ENCODE results near the gene RNF114. TPM values are rescaled to one million over a fixed set of nuclear protein-coding genes. Genes with fewer than 3 reads are reported as not detected.
"Not testable (repeated sequence)": the region's sequence is repeated elsewhere in the genome, so short reads cannot be mapped to it uniquely, and the experiment has no call there.

Gene RNF114
- total RNA-seq, 4 donors from 2014 or later: 73.2 to 102 (median 79.7) TPM

GRCh38 chr20:49948809-49949507 lies 12.8 kb downstream of the RNF114 start:
- no peaks in the 10 kb centered on the region for H3K9me3 ChIP-seq
- no peak overlapping the region for H3K27ac ChIP-seq
- no peak for TF ChIP-seq POLR2A (IDR thresholded peaks at IDR 0.05)
- TF ChIP-seq CTCF (IDR thresholded peaks at IDR 0.05): no peak
- no peaks in the 10 kb centered on the region for H3K27me3 ChIP-seq
- intact Hi-C loops (cut with DNase I): no loop called here
- H3K36me3 ChIP-seq: peaks cover 27 to 99% (median 78%) of the 10 kb centered on the region in 3 donors
- H3K4me1 ChIP-seq: peaks cover 0 to 17% (median 11%) of the 10 kb centered on the region in 3 donors
- 84 to 85% methylated on average over 2 to 7 of the region's 11 CpGs for WGBS, 2 donors
- H3K4me3 ChIP-seq: no peak overlapping the region
- no peak for DNase-seq

GRCh38 chr20:49951151-49951550 lies 15.0 kb downstream of the RNF114 start:
- Histone ChIP-seq H3K4me3 (no peak overlapping the region), H3K9me3 (no peaks in the 10 kb centered on the region), H3K4me1 (peaks cover 0 to 10% (median 8%) of the 10 kb centered on the region in 3 donors), H3K27ac (no peak overlapping the region), H3K27me3 (no peaks in the 10 kb centered on the region), H3K36me3 (peaks cover 35 to 99% (median 67%) of the 10 kb centered on the region in 3 donors)
- 52 to 75% methylated on average over 4 of the region's 4 CpGs for WGBS, 2 donors
- intact Hi-C loops (cut with DNase I): no loop called here
- no peak for TF ChIP-seq CTCF (IDR thresholded peaks at IDR 0.05)
- no peak for DNase-seq

GRCh38 chr20:49955167-49955566 lies 19.0 kb downstream of the RNF114 start:
- TF ChIP-seq POLR2A (IDR thresholded peaks at IDR 0.05): no peak
- no peak for TF ChIP-seq CTCF (IDR thresholded peaks at IDR 0.05)
- H3K4me1 ChIP-seq: peaks cover 0 to 10% (median 8%) of the 10 kb centered on the region in 3 donors
- 90 to 93% methylated on average over 3 of the region's 3 CpGs for WGBS, 2 donors
- H3K27me3 ChIP-seq: no peaks in the 10 kb centered on the region
- no peak for DNase-seq
- intact Hi-C loops (cut with DNase I): no loop called here
- no peaks in the 10 kb centered on the region for H3K9me3 ChIP-seq
- H3K4me3 ChIP-seq: no peak overlapping the region
- peaks cover 18 to 79% (median 41%) of the 10 kb centered on the region in 3 donors for H3K36me3 ChIP-seq
- no peak overlapping the region for H3K27ac ChIP-seq

- H3K9me3 ChIP-seq; DNase-seq; H3K27ac ChIP-seq; H3K4me3 ChIP-seq; intact Hi-C loops (cut with DNase I); H3K4me1 ChIP-seq; H3K27me3 ChIP-seq: not testable (repeated sequence)
- 91 to 94% methylated on average over 8 to 12 of the region's 12 CpGs for WGBS, 2 donors
- H3K36me3 ChIP-seq: peaks cover 13 to 72% (median 34%) of the 10 kb centered on the region in 3 donors
Observed at GRCh38 chr20:49955830-49956396, 19.7 kb downstream of the RNF114 start.

GRCh38 chr20:49956689-49957088 lies 20.5 kb downstream of the RNF114 start:
- Histone ChIP-seq H3K27ac (no peak overlapping the region), H3K9me3 (no peaks in the 10 kb centered on the region), H3K36me3 (peaks cover 13 to 64% (median 29%) of the 10 kb centered on the region in 3 donors), H3K4me1 (peaks cover 0 to under 1% (median 0%) of the 10 kb centered on the region in 3 donors), H3K27me3 (no peaks in the 10 kb centered on the region), H3K4me3 (no peak overlapping the region)
- DNase-seq: no peak
- WGBS, 2 donors: 94 to 100% methylated on average over 4 to 16 of the region's 18 CpGs
- no peak for TF ChIP-seq POLR2A (IDR thresholded peaks at IDR 0.05)
- no peak for TF ChIP-seq CTCF (IDR thresholded peaks at IDR 0.05)
- intact Hi-C loops (cut with DNase I): no loop called here

GRCh38 chr20:49957089-49957938 lies 21.1 kb downstream of the RNF114 start:
- H3K4me1 ChIP-seq; H3K27ac ChIP-seq; DNase-seq; H3K9me3 ChIP-seq; intact Hi-C loops (cut with DNase I); H3K27me3 ChIP-seq; H3K4me3 ChIP-seq: not testable (repeated sequence)
- WGBS, 2 donors: 86% methylated on average over 10 of the region's 12 CpGs
- H3K36me3 ChIP-seq: peaks cover 10 to 58% (median 23%) of the 10 kb centered on the region in 3 donors

All from esophagus squamous epithelium (tissue), 5 donors.